KMS-11 (cell line): ENCODE results near the gene PRR36.
"Not testable (repeated sequence)": the region's sequence is repeated elsewhere in the genome, so short reads cannot be mapped to it uniquely, and the experiment has no call there.

Source experiments
- H2AFZ ChIP-seq: fragments of 200-600 bp; sonication (generic); 2 replicates; pipeline ENCODE4 v1.6.1; 2016; ENCODE audit warnings: antibody characterized with exemption, mixed run types, low read depth
- H3K27ac ChIP-seq: fragments of 200-600 bp; sonication (generic); 2 replicates; pipeline ENCODE4 v1.6.1; 2016; ENCODE audit warnings: mild to moderate bottlenecking, mixed run types
- H3K27me3 ChIP-seq: fragments of 200-600 bp; sonication (generic); 2 replicates; pipeline ENCODE4 v1.6.1; 2017; ENCODE audit warnings: mild to moderate bottlenecking, low read depth, mixed run types, moderate library complexity; ENCODE audit not compliant: insufficient read depth
- H3K36me3 ChIP-seq: fragments of 200-600 bp; sonication (generic); 2 replicates; pipeline ENCODE4 v1.6.1; 2017; ENCODE audit warnings: mild to moderate bottlenecking, mixed run types; ENCODE audit not compliant: insufficient read depth
- H3K4me1 ChIP-seq: fragments of 200-600 bp; sonication (generic); 2 replicates; pipeline ENCODE4 v1.6.1; 2016; ENCODE audit warnings: mild to moderate bottlenecking, low read depth, mixed run types; ENCODE audit not compliant: poor library complexity, severe bottlenecking
- H3K4me2 ChIP-seq: fragments of 200-600 bp; sonication (generic); 2 replicates; pipeline ENCODE4 v1.7.0; 2016; ENCODE audit warnings: mild to moderate bottlenecking, mixed run types
- H3K4me3 ChIP-seq: fragments of 200-600 bp; sonication (generic); IDR thresholded peaks from 2 replicates; pipeline ENCODE4 v1.6.1; 2017; ENCODE audit warnings: low read depth, low read length, mixed read lengths; ENCODE audit not compliant: insufficient read depth
- H3K79me2 ChIP-seq: fragments of 200-600 bp; sonication (generic); 2 replicates; pipeline ENCODE4 v1.6.1; 2016; ENCODE audit warnings: low read depth, mixed run types; ENCODE audit not compliant: insufficient read depth
- H3K9ac ChIP-seq: fragments of 200-600 bp; sonication (generic); 2 replicates; pipeline ENCODE4 v1.6.1; 2016; ENCODE audit warnings: mild to moderate bottlenecking, mixed run types
- H4K20me1 ChIP-seq: fragments of 200-600 bp; sonication (generic); 2 replicates; pipeline ENCODE4 v1.6.1; 2016; ENCODE audit warnings: mild to moderate bottlenecking, mixed run types; ENCODE audit not compliant: insufficient read depth
- CTCF ChIP-seq: fragments of 200-600 bp; sonication (generic); conservative IDR thresholded peaks from 2 replicates; pipeline ENCODE4 v1.6.1; 2017; ENCODE audit warnings: low read depth, mild to moderate bottlenecking, antibody characterized with exemption, low read length, moderate library complexity, mixed read lengths

PRR36 gene

GRCh38 chr19:7918615-7919421 is 44.6 kb upstream of the PRR36 start:
- no peaks in the 10 kb centered on the region for H4K20me1 ChIP-seq
- peaks cover 27% of the 10 kb centered on the region for H3K27me3 ChIP-seq
- no peak overlapping the region for H2AFZ ChIP-seq
- peak overlapping the region; percentile 81; the same call in 1 of the 2 replicates for H3K4me2 ChIP-seq
- no peak for TF ChIP-seq CTCF
- H3K36me3 ChIP-seq, result no peaks in the 10 kb centered on the region
- H3K4me3 ChIP-seq, result no peak overlapping the region
- H3K4me1 ChIP-seq, result peaks cover 14% of the 10 kb centered on the region
- no peak overlapping the region for H3K27ac ChIP-seq
- no peak overlapping the region for H3K9ac ChIP-seq
- H3K79me2 ChIP-seq, result no peaks in the 10 kb centered on the region

GRCh38 chr19:7918062-7918614 is 43.9 kb upstream of the PRR36 start:
- H4K20me1 ChIP-seq, H3K4me3 ChIP-seq, H3K9ac ChIP-seq, H3K36me3 ChIP-seq, H3K79me2 ChIP-seq, H3K27ac ChIP-seq: not testable (repeated sequence)
- H3K4me1 ChIP-seq, result peaks cover 14% of the 10 kb centered on the region
- 0 out of 2 replicates have a peak overlapping the region, but pooled peaks have one; percentile 21 for H3K4me2 ChIP-seq
- H3K27me3 ChIP-seq, result peaks cover 27% of the 10 kb centered on the region
- peak overlapping the region; percentile 48; the same call in 1 of the 2 replicates for H2AFZ ChIP-seq

GRCh38 chr19:7917267-7918061 is 43.3 kb upstream of the PRR36 start:
- no peak overlapping the region for H3K9ac ChIP-seq
- no peak overlapping the region for H3K4me3 ChIP-seq
- no peaks in the 10 kb centered on the region for H3K79me2 ChIP-seq
- H3K4me2 ChIP-seq, result peak overlapping the region; percentile 48; the same call in 1 of the 2 replicates
- H4K20me1 ChIP-seq, result no peaks in the 10 kb centered on the region
- no peak for TF ChIP-seq CTCF
- no peak overlapping the region for H3K27ac ChIP-seq
- H3K4me1 ChIP-seq, result peaks cover 14% of the 10 kb centered on the region
- no peaks in the 10 kb centered on the region for H3K36me3 ChIP-seq
- peaks cover 27% of the 10 kb centered on the region for H3K27me3 ChIP-seq
- H2AFZ ChIP-seq, result peak overlapping the region; percentile 48

GRCh38 chr19:7916955-7917266 is 42.7 kb upstream of the PRR36 start:
- H3K27ac ChIP-seq, result no peak overlapping the region
- peak overlapping the region; percentile 48 for H3K4me2 ChIP-seq
- no peaks in the 10 kb centered on the region for H4K20me1 ChIP-seq
- no peak overlapping the region for H3K4me3 ChIP-seq
- peak overlapping the region; percentile 48 for H2AFZ ChIP-seq
- peaks cover 27% of the 10 kb centered on the region for H3K27me3 ChIP-seq
- H3K4me1 ChIP-seq, result peaks cover 14% of the 10 kb centered on the region
- no peak overlapping the region; the same call in 1 of the 2 replicates for H3K9ac ChIP-seq
- no peaks in the 10 kb centered on the region for H3K79me2 ChIP-seq
- TF ChIP-seq CTCF, result no peak
- no peaks in the 10 kb centered on the region for H3K36me3 ChIP-seq
